ENCODE measurements around the gene HPS6. TPM values are rescaled to one million over a fixed set of nuclear protein-coding genes. Genes with fewer than 3 reads are reported as not detected.

Gene HPS6
- total RNA-seq, result 10 to 100 TPM; 12.5 to 33.4 (median 26.7) TPM
- total RNA-seq (2013), result 19.7 TPM
- 15.3 to 65.9 (median 31.1) reads per million in 29 experiments for total RNA-seq

DNA sequence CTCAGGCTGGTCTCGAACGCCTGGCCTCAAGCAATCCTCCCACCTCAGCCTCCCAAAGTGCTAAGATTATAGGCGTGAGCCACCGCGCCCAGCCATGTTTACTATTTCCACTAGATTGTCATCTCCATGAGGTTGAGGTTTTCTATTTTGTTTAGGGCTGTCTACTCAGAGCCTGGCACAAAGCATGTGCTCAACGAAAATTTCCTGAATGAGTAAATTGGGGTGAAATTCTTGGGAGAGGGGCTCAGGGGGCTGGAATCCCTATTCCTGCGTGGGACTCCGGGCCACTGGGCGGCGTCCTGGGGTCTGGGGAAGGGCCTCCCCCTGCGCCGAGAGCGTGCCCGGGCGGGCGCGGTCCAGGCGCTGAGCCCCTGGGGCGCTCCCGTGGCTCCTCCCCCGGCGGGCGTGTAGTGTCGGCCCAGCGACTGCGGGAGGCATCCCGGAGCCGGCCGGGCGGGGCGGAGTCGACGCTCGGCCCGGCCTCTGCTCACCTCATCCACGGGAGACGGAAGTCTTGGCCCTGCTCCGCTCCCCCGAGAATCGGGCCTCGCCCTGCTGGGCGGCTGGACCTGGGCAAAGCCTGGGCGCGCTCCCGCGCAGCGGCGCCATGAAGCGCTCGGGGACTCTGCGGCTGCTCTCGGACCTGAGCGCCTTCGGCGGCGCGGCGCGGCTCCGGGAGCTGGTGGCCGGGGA, at the start of gene HPS6:
TSS of gene HPS6 (plus strand) at position 482 of the 693 bp plus-strand sequence. CDS start at position 608, 126 bp downstream.
- ChIA-PET CTCF (no interaction called here), POLR2A (no interaction called here)
- ATAC-seq (replicated peaks in 1 of 4) (peak; percentile 98 to 99 (median 98)), DNase-seq (peak; percentile 69 to 91 (median 80))
- H3K27ac ChIP-seq (ENCODE audit: low read length), result peak within 1 kb of the TSS; percentile 75
- Mint-ChIP-seq H3K9me3 (no peaks in the 10 kb centered on the region), H3K4me3 (peak within 1 kb of the TSS; percentile 80 to 88 (median 85)), H3K4me1 (peaks cover 32 to 37% (median 37%) of the 10 kb centered on the region in 3 donors), H3K36me3 (peaks cover 3% of the 10 kb centered on the region), H3K27ac (peak within 1 kb of the TSS; percentile 98), H3K27me3 (no peaks in the 10 kb centered on the region)
- no peaks in the 10 kb centered on the region for H3K9me3 ChIP-seq
- peak within 1 kb of the TSS; percentile 55 to 86 for H3K4me3 ChIP-seq (ENCODE audit: control insufficient read depth in 1 of 2, extremely low read depth in 1 of 2, low read length in 1 of 2)
- no peaks in the 10 kb centered on the region for H3K27me3 ChIP-seq (replicated peaks in 1 of 2; ENCODE audit: control insufficient read depth in 2 of 2, extremely low read depth in 1 of 2, insufficient read depth in 2 of 2, low read length in 1 of 2)
- peaks cover 2 to 20% of the 10 kb centered on the region in 2 donors for H3K36me3 ChIP-seq (ENCODE audit: control insufficient read depth in 2 of 2, extremely low read depth in 1 of 2, insufficient read depth in 1 of 2, low read length in 1 of 2)
- 0% methylated on average over 56 of the region's 61 CpGs for WGBS (ENCODE audit: insufficient coverage)
- peaks cover 4 to 34% of the 10 kb centered on the region in 2 experiments for H3K4me1 ChIP-seq (ENCODE audit: control insufficient read depth in 1 of 2, extremely low read depth in 1 of 2, insufficient read depth in 2 of 2, low read length in 2 of 2)

DNA sequence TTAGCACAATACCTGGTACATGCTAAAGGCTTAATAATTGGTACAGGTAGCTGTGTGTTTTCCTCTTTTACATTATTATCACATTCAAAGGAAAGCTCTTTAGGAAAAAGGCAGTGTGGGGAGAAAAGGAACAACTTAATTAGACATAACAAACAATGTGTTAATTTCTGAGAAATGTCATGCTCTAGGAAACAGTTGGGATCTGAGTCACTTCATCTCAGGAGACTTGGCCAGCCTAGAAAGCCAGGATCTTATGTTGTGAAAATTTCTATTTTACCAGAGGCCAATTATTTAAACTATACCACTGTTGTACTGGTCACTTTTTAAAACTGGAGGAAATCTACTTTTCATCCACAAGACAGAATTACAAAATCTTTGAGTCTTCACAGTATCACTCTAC, 48.7 kb upstream of the HPS6 start:
- Mint-ChIP-seq H3K9me3 (no peaks in the 10 kb centered on the region), H3K27me3 (no peaks in the 10 kb centered on the region), H3K27ac (no peak overlapping the region), H3K4me3 (no peak overlapping the region), H3K36me3 (peaks cover 37% of the 10 kb centered on the region), H3K4me1 (peaks cover 0 to 1% (median 1%) of the 10 kb centered on the region in 3 donors)
- no peak for DNase-seq
- POLR2A ChIA-PET, result interaction anchor here in 1 of 2 donors (0.5 kb wide), 1 partner anchor 9 kb away, joined by 6 read pairs; no protein-coding TSS in a partner anchor
- CTCF ChIA-PET, result interaction anchor here in 1 of 2 donors (0.6 to 1.0 kb wide), 3 partner anchors 10 to 908 kb away, joined by 3 read pairs; no protein-coding TSS in a partner anchor
- Histone ChIP-seq H3K9me3 (no peaks in the 10 kb centered on the region), H3K27ac (ENCODE audit: low read length) (no peak overlapping the region), H3K4me1 (ENCODE audit: control insufficient read depth in 1 of 2, extremely low read depth in 1 of 2, insufficient read depth in 2 of 2, low read length in 2 of 2) (peaks cover 0 to 4% of the 10 kb centered on the region in 2 experiments), H3K27me3 (replicated peaks in 1 of 2; ENCODE audit: control insufficient read depth in 2 of 2, extremely low read depth in 1 of 2, insufficient read depth in 2 of 2, low read length in 1 of 2) (no peaks in the 10 kb centered on the region), H3K36me3 (ENCODE audit: control insufficient read depth in 2 of 2, extremely low read depth in 1 of 2, insufficient read depth in 1 of 2, low read length in 1 of 2) (peaks cover 14 to 51% of the 10 kb centered on the region in 2 donors), H3K4me3 (ENCODE audit: control insufficient read depth in 1 of 2, extremely low read depth in 1 of 2, low read length in 1 of 2) (no peak overlapping the region)
- no peak for ATAC-seq (replicated peaks in 1 of 4)

DNA sequence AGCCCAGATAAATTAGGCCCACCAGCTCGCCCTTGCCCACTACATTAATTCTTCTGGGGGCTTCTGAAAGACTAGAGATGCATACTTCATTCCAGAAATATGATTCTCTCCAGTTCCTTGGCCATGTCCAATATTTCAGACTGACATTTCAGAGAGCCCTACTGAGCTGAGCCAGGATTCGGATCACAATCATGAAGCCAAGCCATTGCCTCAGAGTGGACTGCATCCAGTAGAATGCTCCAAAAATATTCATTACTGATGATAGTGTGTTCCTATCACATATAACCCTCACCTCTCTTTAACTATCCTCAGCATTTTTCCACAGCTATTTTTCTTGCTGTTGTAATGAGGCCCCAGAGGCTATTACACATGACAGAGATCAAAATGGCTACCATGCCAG, 47.9 kb upstream of the HPS6 start:
- H3K36me3 Mint-ChIP-seq, result peaks cover 35% of the 10 kb centered on the region
- no peak for DNase-seq
- 83% methylated on average over 2 of the region's 2 CpGs for WGBS (ENCODE audit: insufficient coverage)

DNA sequence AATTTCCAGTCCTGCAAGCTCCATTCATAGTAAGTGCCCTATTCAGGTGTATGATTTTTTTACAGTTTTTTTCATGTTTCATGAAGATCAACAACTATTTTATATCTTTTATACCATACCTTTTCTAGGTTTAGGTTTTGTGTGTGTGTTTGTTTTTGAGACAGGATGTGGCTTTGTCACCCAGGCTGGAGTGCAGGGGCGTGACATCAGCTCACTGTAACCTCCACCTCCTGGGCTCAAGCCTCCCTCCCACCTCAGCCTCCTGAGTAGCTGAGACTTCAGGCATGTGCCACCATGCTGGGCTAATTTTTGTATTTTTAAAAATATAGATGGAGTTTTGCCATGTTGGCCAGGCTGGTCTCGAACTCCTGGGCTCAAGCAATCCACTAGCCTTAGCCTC, 44.2 kb upstream of the HPS6 start:
- ChIA-PET CTCF (no interaction called here), POLR2A (interaction anchor here in 1 of 2 donors (0.6 kb wide), 1 partner anchor 10 kb away, joined by 3 read pairs; no protein-coding TSS in a partner anchor)
- H3K27ac ChIP-seq (ENCODE audit: low read length), result no peak overlapping the region
- H3K36me3 Mint-ChIP-seq, result peaks cover 36% of the 10 kb centered on the region
- no peak overlapping the region for H3K4me3 Mint-ChIP-seq
- 100% methylated on average over 1 of the region's 2 CpGs for WGBS (ENCODE audit: insufficient coverage)
- no peak for ATAC-seq (replicated peaks in 1 of 4)
- no peaks in the 10 kb centered on the region for H3K27me3 Mint-ChIP-seq
- H3K4me1 Mint-ChIP-seq, result peaks cover 0 to 1% (median 1%) of the 10 kb centered on the region in 3 donors
- no peaks in the 10 kb centered on the region for H3K9me3 Mint-ChIP-seq
- no peak overlapping the region for H3K27ac Mint-ChIP-seq
- peak in 1 of 35 experiments; percentile 3 for DNase-seq
- no peaks in the 10 kb centered on the region for H3K9me3 ChIP-seq
- no peak overlapping the region for H3K4me3 ChIP-seq (ENCODE audit: control insufficient read depth in 1 of 2, extremely low read depth in 1 of 2, low read length in 1 of 2)
- peaks cover 7 to 50% of the 10 kb centered on the region in 2 donors for H3K36me3 ChIP-seq (ENCODE audit: control insufficient read depth in 2 of 2, extremely low read depth in 1 of 2, insufficient read depth in 1 of 2, low read length in 1 of 2)
- H3K27me3 ChIP-seq (replicated peaks in 1 of 2; ENCODE audit: control insufficient read depth in 2 of 2, extremely low read depth in 1 of 2, insufficient read depth in 2 of 2, low read length in 1 of 2), result no peaks in the 10 kb centered on the region
- peaks cover 0 to 4% of the 10 kb centered on the region in 2 experiments for H3K4me1 ChIP-seq (ENCODE audit: control insufficient read depth in 1 of 2, extremely low read depth in 1 of 2, insufficient read depth in 2 of 2, low read length in 2 of 2)

More for the DNA sequence above, 47.9 kb upstream of the HPS6 start:
- ChIA-PET POLR2A (interaction anchor here (0.5 to 0.6 kb wide), 2 partner anchors 156 to 1351 kb away, joined by 4 to 6 read pairs; no protein-coding TSS in a partner anchor), CTCF (interaction anchor here in 1 of 2 donors (0.6 kb wide), 1 partner anchor 434 kb away, joined by 6 read pairs; the partner anchor contains the start of gene C10orf95)
- H3K4me1 Mint-ChIP-seq, result peaks cover 0 to 1% (median 1%) of the 10 kb centered on the region in 3 donors
- Histone ChIP-seq H3K9me3 (no peaks in the 10 kb centered on the region), H3K27ac (ENCODE audit: low read length) (no peak overlapping the region), H3K4me3 (ENCODE audit: control insufficient read depth in 1 of 2, extremely low read depth in 1 of 2, low read length in 1 of 2) (no peak overlapping the region), H3K36me3 (ENCODE audit: control insufficient read depth in 2 of 2, extremely low read depth in 1 of 2, insufficient read depth in 1 of 2, low read length in 1 of 2) (peaks cover 8 to 54% of the 10 kb centered on the region in 2 donors), H3K4me1 (ENCODE audit: control insufficient read depth in 1 of 2, extremely low read depth in 1 of 2, insufficient read depth in 2 of 2, low read length in 2 of 2) (peaks cover 0 to 4% of the 10 kb centered on the region in 2 experiments), H3K27me3 (replicated peaks in 1 of 2; ENCODE audit: control insufficient read depth in 2 of 2, extremely low read depth in 1 of 2, insufficient read depth in 2 of 2, low read length in 1 of 2) (no peaks in the 10 kb centered on the region)
- H3K9me3 Mint-ChIP-seq, result no peaks in the 10 kb centered on the region
- H3K4me3 Mint-ChIP-seq, result no peak overlapping the region
- peak overlapping the region in 1 of 2 donors; percentile 63 for H3K27ac Mint-ChIP-seq
- H3K27me3 Mint-ChIP-seq, result no peaks in the 10 kb centered on the region
- no peak for ATAC-seq (replicated peaks in 1 of 4)

DNA sequence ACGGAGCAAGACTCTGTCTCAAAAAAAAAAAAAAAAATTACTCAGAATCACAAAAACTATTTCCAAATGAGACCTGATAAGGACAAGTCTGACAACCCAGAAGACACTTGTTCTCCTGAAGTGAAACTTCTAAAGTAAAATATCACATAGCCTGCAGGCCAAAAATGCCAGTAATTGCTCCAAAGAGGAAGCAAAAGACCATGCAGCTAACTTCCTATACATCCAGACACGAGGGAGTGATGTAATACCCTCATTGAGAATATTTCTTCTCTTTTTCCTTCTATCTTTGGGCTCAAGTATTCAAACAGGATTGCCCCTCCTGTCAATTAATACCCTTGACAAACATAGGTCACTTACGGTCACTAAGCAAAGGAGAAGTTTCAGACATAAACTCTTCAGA, 40.4 kb upstream of the HPS6 start:
- H3K9me3 ChIP-seq, result no peaks in the 10 kb centered on the region
- peaks cover 7 to 53% of the 10 kb centered on the region in 2 donors for H3K36me3 ChIP-seq (ENCODE audit: control insufficient read depth in 2 of 2, extremely low read depth in 1 of 2, insufficient read depth in 1 of 2, low read length in 1 of 2)
- ChIA-PET POLR2A (no interaction called here), CTCF (no interaction called here)
- ATAC-seq (replicated peaks in 1 of 4), result no peak
- DNase-seq, result no peak
- Mint-ChIP-seq H3K9me3 (no peaks in the 10 kb centered on the region), H3K27me3 (no peaks in the 10 kb centered on the region), H3K4me3 (no peak overlapping the region), H3K27ac (no peak overlapping the region), H3K36me3 (peaks cover 48% of the 10 kb centered on the region), H3K4me1 (peaks cover 0 to 1% (median 1%) of the 10 kb centered on the region in 3 donors)
- H3K27me3 ChIP-seq (replicated peaks in 1 of 2; ENCODE audit: control insufficient read depth in 2 of 2, extremely low read depth in 1 of 2, insufficient read depth in 2 of 2, low read length in 1 of 2), result no peaks in the 10 kb centered on the region
- H3K27ac ChIP-seq (ENCODE audit: low read length), result no peak overlapping the region
- WGBS (ENCODE audit: insufficient coverage), result no CpG with 5 or more reads among the region's 3 CpGs
- H3K4me1 ChIP-seq (ENCODE audit: control insufficient read depth in 1 of 2, extremely low read depth in 1 of 2, insufficient read depth in 2 of 2, low read length in 2 of 2), result peaks cover 0 to 4% of the 10 kb centered on the region in 2 experiments
- H3K4me3 ChIP-seq (ENCODE audit: control insufficient read depth in 1 of 2, extremely low read depth in 1 of 2, low read length in 1 of 2), result no peak overlapping the region

DNA sequence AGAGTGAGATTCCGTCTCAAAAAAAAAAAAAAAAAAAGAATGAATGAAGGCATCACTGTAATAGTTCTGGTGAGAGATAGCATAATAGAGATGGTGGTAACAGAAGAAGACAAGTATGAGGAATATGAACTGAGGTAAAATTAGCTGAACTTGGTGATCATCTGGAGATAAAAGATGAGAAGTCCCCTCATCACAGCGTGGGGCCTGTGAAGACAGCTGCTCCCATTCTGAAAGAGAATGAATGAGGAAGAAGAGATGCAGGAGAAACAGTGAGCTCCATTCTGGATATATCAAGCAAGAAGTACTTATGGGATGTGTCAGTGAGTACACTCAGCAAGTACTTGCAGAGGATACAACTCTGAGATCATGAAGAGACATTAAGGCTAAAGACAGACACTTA, 37.9 kb upstream of the HPS6 start:
- H3K4me1 Mint-ChIP-seq, result no peaks in the 10 kb centered on the region
- no peaks in the 10 kb centered on the region for H3K9me3 ChIP-seq
- H3K36me3 Mint-ChIP-seq, result peaks cover 52% of the 10 kb centered on the region
- ATAC-seq (replicated peaks in 1 of 4), result no peak
- H3K36me3 ChIP-seq (ENCODE audit: control insufficient read depth in 2 of 2, extremely low read depth in 1 of 2, insufficient read depth in 1 of 2, low read length in 1 of 2), result peaks cover 23 to 66% of the 10 kb centered on the region in 2 donors
- H3K27ac Mint-ChIP-seq, result no peak overlapping the region
- no peak overlapping the region for H3K27ac ChIP-seq (ENCODE audit: low read length)
- no peak overlapping the region for H3K4me3 Mint-ChIP-seq
- ChIA-PET CTCF (interaction anchor here in 1 of 2 donors (1.2 kb wide), 1 partner anchor 16 kb away, joined by 4 read pairs; no protein-coding TSS in a partner anchor), POLR2A (no interaction called here)
- H3K4me1 ChIP-seq (ENCODE audit: control insufficient read depth in 1 of 2, extremely low read depth in 1 of 2, insufficient read depth in 2 of 2, low read length in 2 of 2), result no peaks in the 10 kb centered on the region
- no peaks in the 10 kb centered on the region for H3K27me3 Mint-ChIP-seq
- H3K9me3 Mint-ChIP-seq, result no peaks in the 10 kb centered on the region
- 100% methylated on average over 1 of the region's 2 CpGs for WGBS (ENCODE audit: insufficient coverage)
- DNase-seq, result no peak
- H3K27me3 ChIP-seq (replicated peaks in 1 of 2; ENCODE audit: control insufficient read depth in 2 of 2, extremely low read depth in 1 of 2, insufficient read depth in 2 of 2, low read length in 1 of 2), result no peaks in the 10 kb centered on the region
- H3K4me3 ChIP-seq (ENCODE audit: control insufficient read depth in 1 of 2, extremely low read depth in 1 of 2, low read length in 1 of 2), result no peak overlapping the region
